Neural cell (in vitro differentiated cells): ENCODE data around the gene KIAA1614. TPM values are rescaled to one million over a fixed set of nuclear protein-coding genes. Genes with fewer than 3 reads are reported as not detected.

ENCODE experiments used
- H2AFZ ChIP-seq: fragments of 200-600, 300-800 bp; sonication (generic), shearing (Covaris generic); 2 replicates; pipeline ENCODE4 v1.6.0; 2014; ENCODE audit warnings: low read depth, mild to moderate bottlenecking, antibody characterized with exemption, low read length, moderate library complexity
- H3F3A ChIP-seq: fragments of 200-600 bp; shearing (Covaris generic); 2 replicates; pipeline ENCODE4 v1.6.1; 2016; ENCODE audit warnings: mild to moderate bottlenecking, moderate library complexity, mixed read lengths, antibody characterized with exemption, low read length; ENCODE audit not compliant: insufficient read depth, poor library complexity, severe bottlenecking
- H3K27ac ChIP-seq: fragments of 200-600, 300-800 bp; sonication (generic), shearing (Covaris generic); 2 replicates; pipeline ENCODE4 v1.5.1; 2014; ENCODE audit warnings: mild to moderate bottlenecking, low read length, moderate library complexity
- H3K27me3 ChIP-seq: fragments of 300-800, 200-600 bp; sonication (generic), shearing (Covaris generic); 2 replicates; pipeline ENCODE4 v1.6.0; 2014; ENCODE audit warnings: mild to moderate bottlenecking, low read depth, low read length, moderate library complexity; ENCODE audit not compliant: insufficient read depth
- H3K36me3 ChIP-seq: fragments of 300-800, 200-600 bp; sonication (generic), shearing (Covaris generic); 2 replicates; pipeline ENCODE4 v1.5.1; 2014; ENCODE audit warnings: mild to moderate bottlenecking, antibody characterized with exemption, low read length, moderate library complexity; ENCODE audit not compliant: insufficient read depth
- H3K4me2 ChIP-seq: fragments of 300-800, 200-600 bp; sonication (generic), shearing (Covaris generic); 2 replicates; pipeline ENCODE4 v1.6.0; 2014; ENCODE audit warnings: mild to moderate bottlenecking, low read length
- H3K4me3 ChIP-seq: fragments of 300-800, 200-600 bp; sonication (generic), shearing (Covaris generic); 2 replicates; pipeline ENCODE4 v1.5.1; 2014; ENCODE audit warnings: mild to moderate bottlenecking, low read length, moderate library complexity
- H3K79me2 ChIP-seq: fragments of 200-600 bp; shearing (Covaris generic); replicated peaks from 2 replicates; pipeline ENCODE4 v1.6.0; 2014; ENCODE audit warnings: mild to moderate bottlenecking, low read length, moderate library complexity; ENCODE audit not compliant: insufficient read depth
- H3K9ac ChIP-seq: fragments of 300-800, 200-600 bp; sonication (generic), shearing (Covaris generic); 2 replicates; pipeline ENCODE4 v1.6.1; 2016; ENCODE audit warnings: mild to moderate bottlenecking, low read length, mixed read lengths
- H3K9me2 ChIP-seq: fragments of 200-600 bp; shearing (Covaris generic); 2 replicates; pipeline ENCODE4 v1.6.1; 2016; ENCODE audit warnings: mild to moderate bottlenecking, low read length, mixed read lengths; ENCODE audit not compliant: insufficient read depth
- H3K9me3 ChIP-seq: fragments of 200-600, 300-800 bp; sonication (generic), shearing (Covaris generic); 2 replicates; pipeline ENCODE4 v1.6.1; 2016; ENCODE audit warnings: mild to moderate bottlenecking, mixed run types, low read length, moderate library complexity, mixed read lengths
- H4K20me1 ChIP-seq: fragments of 200-600 bp; shearing (Covaris generic); 2 replicates; pipeline ENCODE4 v1.6.1; 2016; ENCODE audit warnings: mild to moderate bottlenecking, mixed run types; ENCODE audit not compliant: insufficient read depth
- CTCF ChIP-seq: fragments of 450-650 bp; IDR thresholded peaks from 2 replicates; pipeline ENCODE4 v1.5.1; 2014; ENCODE audit warnings: antibody characterized with exemption, mild to moderate bottlenecking, moderate library complexity; ENCODE audit not compliant: poor library complexity, severe bottlenecking
- EP300 ChIP-seq: fragments of 450-650 bp; conservative IDR thresholded peaks from 2 replicates; pipeline ENCODE4 v1.6.1; 2014; ENCODE audit warnings: antibody characterized with exemption, mild to moderate bottlenecking, moderate library complexity; ENCODE audit not compliant: poor library complexity, severe bottlenecking
- EZH2 ChIP-seq: fragments of 200-600, 300-800 bp; shearing (Covaris generic), sonication (generic); IDR thresholded peaks from 2 replicates; pipeline ENCODE4 v1.6.1; 2014; ENCODE audit warnings: antibody characterized with exemption, low read length, borderline replicate concordance, mild to moderate bottlenecking; ENCODE audit not compliant: insufficient read depth, poor library complexity, severe bottlenecking
- MXI1 ChIP-seq: fragments of 450-650 bp; conservative IDR thresholded peaks from 2 replicates; pipeline ENCODE4 v1.6.1; 2014; ENCODE audit warnings: antibody characterized with exemption, mild to moderate bottlenecking; ENCODE audit not compliant: poor library complexity, severe bottlenecking
- POLR2AphosphoS5 ChIP-seq: IDR thresholded peaks from 2 replicates; pipeline ENCODE4 v1.6.1; 2012
- RAD21 ChIP-seq: fragments of 450-650 bp; conservative IDR thresholded peaks from 2 replicates; pipeline ENCODE4 v1.6.1; 2014; ENCODE audit warnings: antibody characterized with exemption, mild to moderate bottlenecking, moderate library complexity
- REST ChIP-seq: IDR thresholded peaks from 2 replicates; pipeline ENCODE4 v1.6.1; 2012; ENCODE audit warnings: borderline replicate concordance
- SMC3 ChIP-seq: fragments of 450-650 bp; conservative IDR thresholded peaks from 2 replicates; pipeline ENCODE4 v1.6.1; 2014; ENCODE audit warnings: antibody characterized with exemption, mild to moderate bottlenecking, moderate library complexity; ENCODE audit not compliant: poor library complexity
- TAF1 ChIP-seq: IDR thresholded peaks from 2 replicates; pipeline ENCODE4 v1.6.1; 2012; ENCODE audit warnings: low read depth
- polyA plus RNA-seq: library from polyadenylated mRNA; depleted of rRNA; stranded (reverse); fragments of >200 nt; gene quantifications from 2 replicates; pipeline ENCODE4 v1.2.3, GENCODE V29; 2014

The KIAA1614 gene
- polyA plus RNA-seq, 1 donor from 2014 or later = 0.50 TPM

- Histone ChIP-seq H4K20me1 (no peaks in the 10 kb centered on the region), H3K9ac (no peak overlapping the region), H3K4me3 (no peak overlapping the region), H3F3A (no peaks in the 10 kb centered on the region), H2AFZ (no peak overlapping the region), H3K9me3 (no peaks in the 10 kb centered on the region), H3K27ac (no peak overlapping the region), H3K27me3 (peaks cover 1% of the 10 kb centered on the region), H3K79me2 (no peaks in the 10 kb centered on the region), H3K4me2 (no peak overlapping the region), H3K36me3 (no peaks in the 10 kb centered on the region), H3K9me2 (no peaks in the 10 kb centered on the region)
- TF ChIP-seq EZH2 = no peak
- no peak for TF ChIP-seq REST
Observed at GRCh38 chr1:180919183-180919700, 6.5 kb downstream of the KIAA1614 start.

GRCh38 chr1:180920193-180920592 is 7.5 kb downstream of the KIAA1614 start:
- Histone ChIP-seq H3K9me2 (no peaks in the 10 kb centered on the region), H3K4me3 (no peak overlapping the region), H3K4me2 (no peak overlapping the region), H4K20me1 (no peaks in the 10 kb centered on the region), H3K79me2 (no peaks in the 10 kb centered on the region), H3K9ac (no peak overlapping the region), H3K27ac (no peak overlapping the region), H3K27me3 (no peaks in the 10 kb centered on the region), H2AFZ (no peak overlapping the region), H3F3A (no peaks in the 10 kb centered on the region), H3K9me3 (no peaks in the 10 kb centered on the region), H3K36me3 (no peaks in the 10 kb centered on the region)
- TF ChIP-seq EP300 = no peak
- no peak for TF ChIP-seq TAF1
- no peak for TF ChIP-seq MXI1
- no peak for TF ChIP-seq REST
- no peak for TF ChIP-seq EZH2
- TF ChIP-seq RAD21 = no peak
- TF ChIP-seq CTCF = no peak
- no peak for TF ChIP-seq SMC3
- no peak for TF ChIP-seq POLR2AphosphoS5
